Smooth muscle cell of the brain vasculature (primary cell): Measurements from ENCODE around the gene UGGT1.

Source experiments
- DNase-seq: peaks from one replicate; pipeline ENCODE4 v3.0.0-alpha.2; 2012; ENCODE audit warnings: low read depth, low spot score

The UGGT1 gene, protein sequence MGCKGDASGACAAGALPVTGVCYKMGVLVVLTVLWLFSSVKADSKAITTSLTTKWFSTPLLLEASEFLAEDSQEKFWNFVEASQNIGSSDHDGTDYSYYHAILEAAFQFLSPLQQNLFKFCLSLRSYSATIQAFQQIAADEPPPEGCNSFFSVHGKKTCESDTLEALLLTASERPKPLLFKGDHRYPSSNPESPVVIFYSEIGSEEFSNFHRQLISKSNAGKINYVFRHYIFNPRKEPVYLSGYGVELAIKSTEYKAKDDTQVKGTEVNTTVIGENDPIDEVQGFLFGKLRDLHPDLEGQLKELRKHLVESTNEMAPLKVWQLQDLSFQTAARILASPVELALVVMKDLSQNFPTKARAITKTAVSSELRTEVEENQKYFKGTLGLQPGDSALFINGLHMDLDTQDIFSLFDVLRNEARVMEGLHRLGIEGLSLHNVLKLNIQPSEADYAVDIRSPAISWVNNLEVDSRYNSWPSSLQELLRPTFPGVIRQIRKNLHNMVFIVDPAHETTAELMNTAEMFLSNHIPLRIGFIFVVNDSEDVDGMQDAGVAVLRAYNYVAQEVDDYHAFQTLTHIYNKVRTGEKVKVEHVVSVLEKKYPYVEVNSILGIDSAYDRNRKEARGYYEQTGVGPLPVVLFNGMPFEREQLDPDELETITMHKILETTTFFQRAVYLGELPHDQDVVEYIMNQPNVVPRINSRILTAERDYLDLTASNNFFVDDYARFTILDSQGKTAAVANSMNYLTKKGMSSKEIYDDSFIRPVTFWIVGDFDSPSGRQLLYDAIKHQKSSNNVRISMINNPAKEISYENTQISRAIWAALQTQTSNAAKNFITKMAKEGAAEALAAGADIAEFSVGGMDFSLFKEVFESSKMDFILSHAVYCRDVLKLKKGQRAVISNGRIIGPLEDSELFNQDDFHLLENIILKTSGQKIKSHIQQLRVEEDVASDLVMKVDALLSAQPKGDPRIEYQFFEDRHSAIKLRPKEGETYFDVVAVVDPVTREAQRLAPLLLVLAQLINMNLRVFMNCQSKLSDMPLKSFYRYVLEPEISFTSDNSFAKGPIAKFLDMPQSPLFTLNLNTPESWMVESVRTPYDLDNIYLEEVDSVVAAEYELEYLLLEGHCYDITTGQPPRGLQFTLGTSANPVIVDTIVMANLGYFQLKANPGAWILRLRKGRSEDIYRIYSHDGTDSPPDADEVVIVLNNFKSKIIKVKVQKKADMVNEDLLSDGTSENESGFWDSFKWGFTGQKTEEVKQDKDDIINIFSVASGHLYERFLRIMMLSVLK (N-terminal part only)

DNA sequence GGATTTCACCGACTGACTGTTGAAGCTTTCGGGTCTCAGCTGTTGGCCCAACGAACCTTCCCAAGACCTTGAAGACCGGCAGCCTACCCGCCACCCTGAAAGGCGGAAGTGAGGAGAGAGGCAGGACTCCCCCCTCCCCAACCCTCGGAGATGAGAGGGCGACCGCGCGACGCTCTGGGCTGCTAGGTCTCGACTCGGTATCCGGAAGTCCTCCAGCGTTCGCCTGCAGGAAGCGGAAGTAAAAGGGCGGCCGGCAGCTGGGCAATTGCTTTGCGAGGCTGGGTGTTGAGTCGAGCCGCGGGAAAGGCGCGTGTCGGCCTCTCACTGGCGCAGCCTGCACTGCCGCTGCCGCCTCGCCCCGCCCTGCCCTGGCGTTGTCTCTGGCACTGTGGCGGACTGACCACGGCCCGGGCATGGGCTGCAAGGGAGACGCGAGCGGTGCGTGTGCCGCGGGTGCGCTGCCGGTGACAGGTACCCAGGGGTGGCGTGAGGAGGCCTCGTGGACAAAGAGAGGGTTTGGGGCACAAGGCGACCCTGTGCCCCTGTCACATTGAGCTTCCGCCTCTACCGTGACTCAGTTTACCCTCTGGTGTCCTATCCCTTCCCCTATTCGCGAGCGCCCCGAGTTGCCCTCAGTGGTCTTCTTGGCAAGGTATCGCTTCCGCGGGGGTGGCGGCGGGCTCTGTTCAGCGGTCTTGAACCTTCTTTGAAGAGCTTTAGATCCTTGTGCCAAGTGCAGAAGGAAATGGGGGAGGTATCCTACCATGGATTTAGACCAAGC, at the start of gene UGGT1:
Gene UGGT1 (plus strand): TSS at position 256 of the 781 bp plus-strand sequence. CDS start 158 bp downstream, at position 414.
- DNase-seq = peak; percentile 91

DNA sequence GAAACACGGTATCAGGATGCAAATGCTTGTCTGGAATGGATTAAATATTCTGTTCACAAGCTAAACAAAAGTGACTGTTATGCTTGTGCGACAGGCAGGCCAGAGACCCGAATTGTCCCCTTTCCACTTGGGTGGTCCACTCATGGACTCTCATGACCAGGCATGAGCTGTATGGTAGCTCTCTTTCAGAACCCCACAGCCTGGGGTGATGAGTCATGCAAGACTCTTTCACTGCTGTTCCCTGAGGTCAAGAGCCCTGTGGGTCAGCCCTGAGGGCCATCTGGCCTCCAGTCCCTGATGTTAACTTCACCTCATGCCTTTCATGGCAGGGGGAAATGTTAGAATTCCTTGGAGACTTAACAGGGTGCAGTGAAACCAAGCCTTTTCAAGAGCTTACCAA, 49.4 kb upstream of the UGGT1 start:
- no peak for DNase-seq

DNA sequence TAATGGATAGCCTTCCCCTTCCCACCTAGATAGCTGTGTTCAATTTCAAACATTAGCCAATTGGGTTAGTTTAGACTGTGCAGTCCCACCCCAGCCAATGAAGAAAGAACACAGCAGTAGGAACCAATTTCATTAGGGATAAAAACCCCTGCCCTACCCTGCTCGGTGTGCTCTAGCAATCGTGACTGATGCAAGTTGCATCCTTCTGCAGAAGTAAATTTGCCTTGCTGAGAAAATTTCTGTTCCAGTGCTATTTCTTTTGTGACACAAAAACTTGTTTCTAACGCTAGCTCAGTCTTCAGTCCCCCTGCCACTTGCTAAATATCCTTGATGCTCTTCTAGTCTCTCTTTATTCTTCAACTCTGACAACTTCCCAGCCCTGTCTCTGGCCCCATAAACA, 48.0 kb upstream of the UGGT1 start:
- DNase-seq = no peak

DNA sequence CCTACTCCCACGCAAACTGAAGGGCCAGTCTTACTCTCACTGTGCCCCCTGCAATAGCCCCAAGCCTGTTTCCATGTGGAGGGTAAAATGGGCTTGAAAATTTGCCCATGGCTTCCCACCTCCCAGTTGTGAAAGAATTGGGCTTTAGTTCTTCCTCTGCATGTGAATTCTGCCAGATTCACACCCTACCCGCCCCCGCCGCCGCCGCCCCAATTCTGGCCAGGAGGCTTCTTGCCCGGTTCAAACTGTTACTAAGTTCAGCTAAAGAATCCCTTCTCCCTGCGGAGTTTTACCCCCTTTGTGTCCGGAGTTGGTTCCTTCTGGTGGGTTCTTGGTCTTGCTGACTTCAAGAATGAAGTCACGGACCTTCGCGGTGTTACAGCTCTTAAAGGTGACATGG, 37.7 kb upstream of the UGGT1 start:
- DNase-seq = no peak

DNA sequence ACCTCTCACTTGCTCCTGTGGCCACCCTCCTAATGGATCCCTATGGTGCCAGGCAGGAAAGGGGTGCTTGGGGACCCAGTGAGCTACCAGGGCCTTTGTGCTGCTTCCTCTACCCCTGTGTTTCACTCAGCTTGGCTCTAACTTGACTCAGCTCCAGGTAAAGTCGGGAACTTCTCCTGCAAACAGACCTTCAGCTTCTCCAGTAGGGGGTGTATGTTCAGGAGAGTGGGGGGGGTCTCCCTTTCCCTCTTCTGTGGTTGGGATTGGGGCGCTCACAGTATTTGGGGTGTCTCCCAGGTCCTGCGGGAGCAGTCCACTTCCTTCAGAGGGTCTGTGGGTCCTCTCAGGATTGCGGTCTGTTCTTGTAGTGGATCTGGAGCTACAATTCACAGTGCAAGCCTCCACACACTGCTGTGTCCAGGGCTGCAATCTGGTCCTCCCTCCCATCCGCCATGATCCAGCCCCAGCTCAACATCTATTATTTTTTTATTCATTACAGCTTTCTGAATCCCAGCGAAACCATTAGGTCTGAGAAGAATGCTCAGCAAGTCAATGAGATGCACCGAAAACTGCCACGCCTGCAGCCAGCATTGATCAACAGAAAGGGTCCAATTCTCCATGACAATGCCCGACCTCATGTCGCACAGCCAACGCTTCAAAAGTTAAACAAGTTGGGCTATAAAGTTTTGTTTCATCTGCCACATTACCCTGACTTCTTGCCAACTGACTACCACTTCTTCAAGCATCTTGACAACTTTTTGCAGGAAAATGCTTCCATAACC, 36.7 kb upstream of the UGGT1 start:
- DNase-seq = no peak

DNA sequence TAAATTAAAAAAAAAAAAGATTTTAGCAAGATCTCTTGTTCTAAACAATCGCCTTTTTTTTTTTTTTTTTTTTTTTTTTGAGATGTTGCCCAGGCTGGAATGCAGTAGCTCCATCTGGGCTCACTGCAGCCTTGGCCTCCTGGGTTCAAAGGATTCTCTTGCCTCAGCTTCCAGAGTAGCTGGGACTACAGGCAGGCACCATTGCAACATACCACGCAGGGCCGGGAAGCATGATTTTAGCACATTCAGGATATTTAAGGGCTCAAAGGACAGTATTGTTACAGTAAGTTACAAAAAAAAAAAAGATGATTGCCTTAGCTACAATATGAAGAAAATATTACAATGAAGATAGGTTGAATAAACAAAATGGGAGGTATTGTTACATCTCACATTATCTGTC, 33.7 kb upstream of the UGGT1 start:
- no peak for DNase-seq

DNA sequence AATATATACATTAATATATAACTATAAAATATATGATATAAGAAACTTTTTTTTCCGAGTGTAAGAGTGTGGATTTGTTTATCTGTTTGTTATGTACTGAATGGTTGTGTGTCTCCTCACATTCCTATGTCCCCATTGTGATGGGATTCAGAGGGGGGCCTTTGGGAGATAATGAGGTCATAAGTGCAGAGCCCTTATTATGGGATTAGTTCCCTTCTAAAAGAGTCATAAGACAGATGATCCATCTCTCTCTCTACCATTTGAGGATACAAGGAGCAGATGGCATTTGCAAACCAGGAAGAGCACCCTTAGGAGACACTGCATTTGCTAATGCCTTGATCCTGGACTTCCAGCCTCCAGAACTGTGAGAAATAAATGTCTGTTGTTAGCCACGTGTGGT, 32.9 kb upstream of the UGGT1 start:
- no peak for DNase-seq

DNA sequence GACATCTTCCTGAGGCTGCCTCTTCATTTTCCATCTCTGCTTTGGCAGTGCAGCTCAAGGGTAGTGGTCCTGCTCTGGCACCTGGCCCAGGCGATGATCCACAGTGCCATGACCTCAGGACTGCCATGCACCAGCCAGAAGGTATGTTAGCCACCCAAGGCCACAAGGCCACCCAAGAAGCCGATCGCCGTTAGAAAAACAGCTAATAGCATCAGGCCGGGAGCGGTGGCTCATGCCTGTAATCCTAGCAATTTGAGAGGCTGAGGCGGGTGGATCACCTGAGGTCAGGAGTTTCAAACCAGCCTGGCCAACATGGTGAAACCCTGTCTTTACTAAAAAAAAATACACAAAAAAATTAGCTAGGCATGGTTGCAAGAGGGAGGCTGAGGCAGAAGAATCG, 28.4 kb upstream of the UGGT1 start:
- no peak for DNase-seq

DNA sequence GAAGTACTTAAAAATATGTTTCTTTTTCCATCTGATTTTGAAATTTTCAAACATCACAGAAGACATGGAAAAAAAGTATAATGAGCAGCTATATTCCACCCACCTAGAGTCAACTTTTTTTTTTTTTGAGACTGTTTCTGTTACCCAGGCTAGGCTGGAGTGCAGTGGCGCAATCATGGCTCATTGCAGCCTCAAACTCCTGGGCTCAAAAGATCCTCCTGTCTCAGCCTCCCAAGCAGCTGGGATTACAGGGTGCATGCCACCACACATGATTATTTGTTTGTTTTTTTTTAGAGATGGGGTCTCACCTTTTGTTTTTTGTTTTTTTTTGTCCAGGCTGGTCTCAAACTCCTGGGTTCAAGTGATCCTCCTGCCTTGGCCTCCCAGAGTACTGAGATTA, 26.6 kb upstream of the UGGT1 start:
- DNase-seq = no peak

DNA sequence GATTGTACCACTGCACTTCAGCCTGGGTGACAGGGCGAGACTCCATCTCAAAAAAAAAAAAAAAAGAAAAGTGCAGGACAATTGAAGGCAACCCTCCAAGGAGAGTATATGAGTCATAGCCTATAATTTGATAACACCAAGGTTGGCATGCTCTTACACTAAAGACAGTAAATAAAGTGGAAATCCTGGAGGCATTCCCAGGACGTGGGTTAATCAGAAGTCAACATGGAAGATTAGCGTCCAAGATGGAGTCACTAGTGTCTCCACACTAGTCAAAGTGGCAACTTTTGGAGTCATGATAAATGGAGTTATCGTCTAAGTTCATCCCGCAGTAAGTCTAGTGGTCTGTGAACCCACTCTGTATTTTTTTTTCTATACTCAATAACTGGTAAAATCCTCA, 21.2 kb upstream of the UGGT1 start:
- DNase-seq = no peak

DNA sequence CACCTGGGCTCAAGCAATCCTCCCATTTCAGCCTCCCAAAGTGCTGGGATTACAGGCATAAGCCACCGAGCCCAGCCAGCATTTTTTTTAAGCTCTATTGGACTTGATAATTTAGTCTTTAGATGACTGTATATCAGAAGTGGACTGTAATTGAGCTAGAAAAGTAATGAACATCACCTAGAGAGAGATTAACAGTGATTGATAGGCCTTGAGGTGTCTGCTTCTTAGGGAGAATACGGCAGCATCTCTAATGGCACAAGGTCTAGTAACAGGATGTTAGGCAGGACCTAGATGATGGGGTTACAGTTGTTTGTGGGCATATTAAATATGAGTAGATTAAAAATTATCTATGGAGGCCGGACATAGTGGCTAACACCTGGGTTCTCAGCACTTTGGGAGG, 17.7 kb upstream of the UGGT1 start:
- no peak for DNase-seq

DNA sequence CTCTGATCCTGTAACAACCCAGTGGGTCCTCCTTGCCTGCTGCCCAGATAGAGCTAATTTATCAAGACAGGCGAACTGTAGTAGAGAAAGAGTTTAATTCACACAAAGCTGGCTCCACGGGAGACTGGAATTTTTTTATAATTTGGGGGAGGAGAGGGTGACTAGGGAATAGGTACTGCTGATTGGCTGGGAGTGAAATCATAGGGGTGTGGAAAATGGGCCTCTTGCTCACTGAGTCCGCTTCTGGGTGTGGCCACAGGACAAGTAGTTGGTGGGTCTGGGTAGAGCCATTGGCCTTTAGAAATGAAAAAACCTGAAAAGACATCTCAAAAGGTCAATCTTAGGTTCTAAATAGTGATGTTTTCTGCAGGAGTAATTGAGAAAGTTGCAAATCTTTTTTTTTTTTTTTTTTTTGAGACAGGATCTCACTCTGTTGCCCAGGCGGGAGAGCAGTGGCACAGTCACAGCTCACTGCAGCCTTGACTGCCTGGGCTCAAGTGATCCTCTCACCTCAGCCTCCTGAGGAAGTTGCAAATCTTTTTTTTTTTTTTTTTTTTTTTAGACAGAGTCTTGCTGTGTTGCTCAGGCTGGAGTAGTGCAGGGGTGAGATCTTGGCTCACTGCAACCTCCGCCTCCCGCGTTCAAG, 14.4 kb upstream of the UGGT1 start:
- DNase-seq = no peak

DNA sequence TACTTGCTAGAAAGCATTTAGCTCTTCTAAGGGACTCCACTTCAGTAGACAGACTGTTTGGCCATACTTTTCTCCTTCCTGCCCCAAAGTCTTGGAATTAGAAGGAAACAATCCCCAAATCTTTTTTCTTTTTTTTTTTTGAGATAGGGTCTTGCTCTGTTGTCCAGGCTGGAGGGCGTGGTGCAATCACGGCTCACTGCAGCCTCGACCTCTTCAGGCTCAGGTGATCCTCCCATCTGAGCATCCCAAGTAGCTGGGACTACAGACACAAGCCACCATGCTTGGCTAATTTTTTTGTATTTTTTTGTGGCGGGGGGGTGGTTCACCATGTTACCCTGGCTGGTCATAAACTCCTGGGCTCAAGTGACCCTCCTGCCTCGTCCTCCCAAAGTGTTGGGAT, 6.2 kb upstream of the UGGT1 start:
- no peak for DNase-seq

DNA sequence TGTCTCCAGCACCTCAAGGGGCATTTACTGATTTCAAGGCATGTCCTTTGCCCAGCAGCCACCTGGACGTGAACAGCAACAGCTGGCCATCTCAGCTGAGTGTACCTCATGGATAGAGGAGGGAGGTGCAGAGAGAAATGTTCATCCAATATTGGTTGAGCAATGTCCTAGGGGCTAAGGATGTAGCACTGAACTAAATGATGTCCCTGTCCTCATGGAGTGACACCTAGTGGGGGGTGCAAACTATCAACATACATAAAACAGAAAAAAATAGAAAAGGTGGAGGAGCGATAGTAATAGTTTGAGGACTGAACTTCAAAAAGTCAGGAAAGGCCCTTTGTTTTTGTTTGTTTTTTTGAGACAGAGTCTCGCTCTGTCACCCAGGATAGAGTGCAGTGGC, 4.8 kb upstream of the UGGT1 start:
- DNase-seq = no peak

DNA sequence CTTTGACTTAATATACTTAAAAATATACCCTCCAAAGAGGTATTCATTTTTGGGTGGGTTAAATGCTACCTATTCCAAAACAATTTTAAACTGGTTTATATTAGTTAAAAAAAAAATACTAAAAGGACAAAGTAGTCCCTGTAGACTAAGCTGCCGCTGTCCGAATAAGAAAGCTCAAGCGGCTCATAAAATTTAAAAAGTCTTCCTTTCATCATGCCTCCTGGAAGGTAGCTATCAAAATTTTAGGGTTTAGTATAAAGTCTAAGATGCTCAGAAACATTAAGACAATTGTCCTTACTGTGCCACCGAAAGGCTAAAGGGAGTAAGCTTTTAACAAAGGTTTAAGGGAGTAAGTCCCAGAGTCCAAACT, 440 bp upstream of the UGGT1 start:
- no peak for DNase-seq

DNA sequence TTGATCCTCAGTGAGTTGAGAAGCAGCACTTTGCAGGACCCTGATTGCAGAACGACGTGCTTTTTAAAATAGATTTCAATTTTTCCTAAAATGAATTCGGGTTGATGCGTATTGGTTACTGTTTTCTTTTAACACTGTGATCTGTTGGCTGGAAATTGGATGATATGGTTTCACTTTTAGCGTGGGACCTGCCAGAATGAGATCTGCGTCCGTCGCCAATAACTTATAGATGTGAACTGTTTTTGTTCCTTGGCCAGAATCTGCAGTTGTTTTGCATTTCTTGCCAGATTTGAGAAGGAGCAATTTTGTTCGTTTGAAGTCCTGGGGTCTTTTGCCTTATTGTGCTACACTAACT, 703 bp downstream of the UGGT1 start:
- DNase-seq = no peak

DNA sequence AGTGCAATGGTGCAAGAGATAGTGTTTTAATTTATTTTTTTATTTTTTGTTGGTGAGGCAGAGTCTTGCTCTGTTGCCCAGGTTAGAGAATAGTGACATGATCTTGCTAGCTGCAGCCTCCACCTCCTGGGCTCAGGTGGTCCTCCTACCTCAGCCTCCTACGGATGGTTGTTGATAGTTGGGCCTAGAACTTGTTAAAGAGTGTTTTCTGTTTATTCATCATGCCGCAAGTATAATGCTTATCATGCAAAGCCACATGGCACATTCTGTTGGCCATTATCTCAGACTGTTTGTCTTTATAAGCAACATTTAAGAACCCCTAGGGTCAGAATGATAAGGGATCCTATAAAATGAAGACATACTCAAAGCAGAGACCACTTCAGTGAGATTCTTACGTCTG, 1.7 kb downstream of the UGGT1 start:
- DNase-seq = no peak

DNA sequence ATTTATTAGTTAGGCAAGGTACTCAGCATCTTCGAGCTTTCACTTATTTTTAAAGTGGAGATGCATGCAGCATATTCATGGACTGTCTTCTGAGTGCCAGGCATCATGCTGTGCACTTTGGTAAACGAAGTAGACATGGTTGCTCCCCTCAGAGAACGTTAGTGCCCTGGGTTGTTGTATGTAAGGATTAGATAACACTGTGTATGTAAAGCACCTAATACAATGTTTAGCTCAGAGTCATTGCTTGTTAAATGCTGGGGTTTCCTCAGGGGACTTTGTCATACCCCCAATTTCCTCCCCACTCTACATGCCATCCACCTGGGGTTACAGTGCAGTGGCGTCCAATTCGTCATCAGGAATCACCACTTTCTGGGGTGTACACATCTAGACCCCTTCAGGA, 2.8 kb downstream of the UGGT1 start:
- no peak for DNase-seq

DNA sequence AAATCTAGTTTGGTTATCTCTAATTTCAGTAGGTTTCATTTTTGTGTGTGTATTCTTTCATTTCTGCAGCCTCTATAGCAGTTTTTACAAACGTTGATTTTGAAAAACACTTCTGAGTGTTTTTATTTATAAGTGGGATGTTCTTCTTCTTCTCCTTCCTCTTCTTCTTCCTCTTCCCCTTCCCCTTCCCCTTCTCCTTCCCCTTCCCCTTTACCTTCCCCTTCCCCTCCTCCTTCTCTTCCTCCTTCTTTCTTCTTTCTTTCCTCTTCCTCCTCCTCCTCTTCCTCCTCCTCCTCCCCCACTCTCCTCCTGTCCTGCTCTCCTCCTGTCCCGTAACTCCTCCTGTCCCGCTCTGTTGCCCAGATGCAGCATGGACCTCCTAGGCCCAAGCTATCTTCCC, 4.2 kb downstream of the UGGT1 start:
- DNase-seq = no peak

DNA sequence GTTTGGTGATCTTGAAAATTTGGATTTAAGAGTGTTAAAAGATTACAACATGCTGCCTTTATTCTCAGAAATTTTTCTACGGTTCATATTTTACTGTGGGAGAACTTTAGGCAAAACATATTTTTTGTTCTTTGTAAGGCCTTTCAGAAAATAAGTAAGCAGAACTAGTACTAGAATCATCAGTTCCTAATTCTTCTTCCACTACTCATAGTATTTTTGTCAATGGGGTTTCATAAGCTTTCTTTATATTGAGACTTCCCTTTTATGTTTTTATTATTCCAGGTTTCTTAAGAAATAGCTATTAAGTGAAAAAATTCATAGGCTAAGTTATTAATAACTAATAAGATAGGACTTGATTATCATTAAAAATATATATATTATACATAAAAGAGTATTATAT, 12.4 kb downstream of the UGGT1 start:
- DNase-seq = no peak
